Kidney epithelial cell (primary cell): Measurements from ENCODE around the gene NFKBIL1. TPM values are rescaled to one million over a fixed set of nuclear protein-coding genes. Genes with fewer than 3 reads are reported as not detected.

Source experiments
- DNase-seq: peaks from one replicate; pipeline ENCODE4 v3.0.0-alpha.2; 2010; ENCODE audit warnings: low read depth
- H3K27me3 ChIP-seq: 2 replicates; pipeline ENCODE4 v1.6.0; 2011; ENCODE audit warnings: low read length; ENCODE audit not compliant: control insufficient read depth, insufficient read depth
- H3K36me3 ChIP-seq: 2 replicates; pipeline ENCODE4 v1.5.1; 2011; ENCODE audit warnings: low read length; ENCODE audit not compliant: control insufficient read depth, insufficient read depth
- H3K4me3 ChIP-seq: 2 replicates; pipeline ENCODE4 v1.5.1; 2011; ENCODE audit warnings: low read depth, mild to moderate bottlenecking, control low read depth, low read length
- total RNA-seq: library from RNA; depleted of rRNA; stranded (reverse); fragments of >200 nt; gene quantifications from 2 replicates; pipeline ENCODE4 v1.2.3, GENCODE V29; 2015
- TF ChIP-seq, protein P1 (sequence below): IDR thresholded peaks from 2 replicates; pipeline ENCODE4 v1.5.1; 2011; ENCODE audit warnings: mild to moderate bottlenecking, moderate library complexity, low read length, control low read depth, inconsistent platforms; ENCODE audit not compliant: insufficient read depth, poor library complexity, severe bottlenecking

Gene NFKBIL1
- total RNA-seq, 1 donor from 2014 or later = 44.0 TPM

DNA sequence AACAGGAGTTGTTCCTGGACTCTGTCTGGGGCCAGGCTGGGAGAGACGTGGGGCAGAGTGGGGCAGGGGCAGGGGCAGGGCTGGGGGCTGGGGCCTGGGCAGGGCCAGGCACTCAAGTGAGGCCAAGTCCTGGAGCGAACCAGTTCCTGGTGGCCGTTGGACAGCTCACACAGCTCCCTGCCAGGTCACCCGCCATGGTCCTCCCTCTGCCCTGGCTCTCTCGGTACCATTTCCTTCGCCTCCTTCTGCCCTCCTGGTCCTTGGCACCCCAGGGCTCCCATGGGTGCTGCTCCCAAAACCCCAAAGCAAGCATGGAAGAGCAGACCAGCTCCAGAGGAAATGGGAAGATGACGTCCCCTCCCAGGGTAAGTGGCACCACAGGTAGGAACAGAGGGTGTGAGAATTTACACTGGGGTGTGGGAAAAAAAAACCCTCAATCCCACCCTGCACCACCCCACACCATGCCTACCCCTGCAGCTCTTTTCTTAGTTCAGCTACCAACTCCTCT is 18.5 kb upstream of the NFKBIL1 start, which contains the start of gene MCCD1:
MCCD1 (plus strand) TSS at position 142 of the 508 bp plus-strand sequence; CDS start at position 195, 53 bp downstream.
- TF ChIP-seq, protein P1, sequence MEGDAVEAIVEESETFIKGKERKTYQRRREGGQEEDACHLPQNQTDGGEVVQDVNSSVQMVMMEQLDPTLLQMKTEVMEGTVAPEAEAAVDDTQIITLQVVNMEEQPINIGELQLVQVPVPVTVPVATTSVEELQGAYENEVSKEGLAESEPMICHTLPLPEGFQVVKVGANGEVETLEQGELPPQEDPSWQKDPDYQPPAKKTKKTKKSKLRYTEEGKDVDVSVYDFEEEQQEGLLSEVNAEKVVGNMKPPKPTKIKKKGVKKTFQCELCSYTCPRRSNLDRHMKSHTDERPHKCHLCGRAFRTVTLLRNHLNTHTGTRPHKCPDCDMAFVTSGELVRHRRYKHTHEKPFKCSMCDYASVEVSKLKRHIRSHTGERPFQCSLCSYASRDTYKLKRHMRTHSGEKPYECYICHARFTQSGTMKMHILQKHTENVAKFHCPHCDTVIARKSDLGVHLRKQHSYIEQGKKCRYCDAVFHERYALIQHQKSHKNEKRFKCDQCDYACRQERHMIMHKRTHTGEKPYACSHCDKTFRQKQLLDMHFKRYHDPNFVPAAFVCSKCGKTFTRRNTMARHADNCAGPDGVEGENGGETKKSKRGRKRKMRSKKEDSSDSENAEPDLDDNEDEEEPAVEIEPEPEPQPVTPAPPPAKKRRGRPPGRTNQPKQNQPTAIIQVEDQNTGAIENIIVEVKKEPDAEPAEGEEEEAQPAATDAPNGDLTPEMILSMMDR = no peak
- no peaks in the 10 kb centered on the region for H3K27me3 ChIP-seq
- DNase-seq = no peak
- H3K4me3 ChIP-seq = no peak within 1 kb of the TSS
- H3K36me3 ChIP-seq = peaks cover 2% of the 10 kb centered on the region

DNA sequence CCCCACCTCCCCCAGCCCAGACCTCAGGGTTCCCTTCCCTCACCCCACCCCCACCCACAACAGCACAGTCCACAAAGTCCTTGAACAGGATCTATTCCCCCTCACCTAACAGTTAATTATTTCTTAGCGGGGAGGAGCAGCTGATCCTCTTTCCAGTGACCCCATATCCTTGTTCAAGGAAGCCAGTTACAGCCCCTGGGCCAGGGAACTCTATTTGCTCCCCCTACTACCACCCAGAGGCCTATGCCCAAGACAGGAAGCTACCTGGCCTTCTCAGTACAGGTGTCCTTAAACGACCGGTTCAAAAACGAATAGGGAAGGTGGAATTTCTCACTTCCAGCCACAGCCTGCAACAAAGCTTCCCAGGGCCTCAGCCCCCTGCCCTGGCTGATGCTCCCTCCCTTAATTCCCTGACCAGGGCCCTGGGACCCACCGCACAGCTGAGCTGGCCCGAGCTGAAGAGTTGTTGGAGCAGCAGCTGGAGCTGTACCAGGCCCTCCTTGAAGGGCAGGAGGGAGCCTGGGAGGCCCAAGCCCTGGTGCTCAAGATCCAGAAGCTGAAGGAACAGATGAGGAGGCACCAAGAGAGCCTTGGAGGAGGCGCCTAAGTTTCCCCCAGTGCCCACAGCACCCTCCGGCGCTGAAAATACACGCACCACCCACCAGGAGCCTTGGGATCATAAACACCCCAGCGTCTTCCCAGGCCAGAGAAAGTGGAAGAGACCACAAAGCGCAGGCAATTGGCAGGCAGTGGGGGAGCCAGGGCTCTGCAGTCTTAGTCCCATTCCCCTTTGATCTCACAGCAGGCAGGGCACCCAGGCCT is 17.9 kb upstream of the NFKBIL1 start:
- no peak for DNase-seq
- H3K27me3 ChIP-seq = no peaks in the 10 kb centered on the region
- TF ChIP-seq, protein P1 = no peak
- H3K36me3 ChIP-seq = peaks cover 4% of the 10 kb centered on the region
- no peak overlapping the region for H3K4me3 ChIP-seq

DNA sequence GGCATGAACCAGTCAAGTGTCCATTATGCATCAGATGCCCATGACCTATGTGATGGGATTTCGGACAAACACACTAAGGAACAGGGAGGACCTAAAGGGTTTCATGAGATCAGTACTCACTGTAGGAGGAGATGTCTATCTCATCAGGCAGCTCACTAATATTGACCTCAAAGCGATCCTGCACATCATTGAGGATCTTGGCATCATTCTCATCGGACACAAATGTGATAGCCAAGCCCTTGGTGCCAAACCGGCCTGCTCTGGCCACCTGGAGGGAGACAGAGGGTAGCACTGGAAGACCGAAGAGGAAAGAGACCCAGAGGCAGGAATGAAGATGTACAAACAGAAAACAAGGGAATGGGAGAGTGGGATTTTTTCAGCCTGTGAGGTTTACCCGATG is 16.7 kb upstream of the NFKBIL1 start:
- Histone ChIP-seq H3K4me3 (no peak overlapping the region), H3K27me3 (no peaks in the 10 kb centered on the region), H3K36me3 (peaks cover 4% of the 10 kb centered on the region)
- TF ChIP-seq, protein P1 = no peak
- no peak for DNase-seq

DNA sequence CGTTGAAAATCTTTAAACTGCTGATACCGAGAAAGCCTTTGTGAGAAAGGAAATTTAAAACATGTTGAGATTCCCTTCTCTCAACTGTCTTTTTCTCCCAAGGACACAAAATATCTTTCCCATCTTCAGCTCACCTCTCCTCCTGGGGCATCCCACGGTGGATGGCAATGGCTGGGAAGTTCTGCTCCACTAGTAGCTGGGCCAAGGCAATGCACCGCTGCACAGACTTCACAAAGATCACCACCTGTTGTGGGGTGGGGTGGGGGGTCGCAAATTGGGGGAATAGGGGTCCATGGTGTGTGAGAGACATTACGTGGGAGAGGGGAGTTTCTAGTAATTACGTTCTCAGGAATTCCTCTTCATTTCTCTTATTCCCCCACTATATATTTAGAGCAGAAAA is 16.2 kb upstream of the NFKBIL1 start:
- DNase-seq = no peak
- peaks cover 4% of the 10 kb centered on the region for H3K36me3 ChIP-seq
- TF ChIP-seq, protein P1 = no peak
- no peak overlapping the region for H3K4me3 ChIP-seq
- no peaks in the 10 kb centered on the region for H3K27me3 ChIP-seq

DNA sequence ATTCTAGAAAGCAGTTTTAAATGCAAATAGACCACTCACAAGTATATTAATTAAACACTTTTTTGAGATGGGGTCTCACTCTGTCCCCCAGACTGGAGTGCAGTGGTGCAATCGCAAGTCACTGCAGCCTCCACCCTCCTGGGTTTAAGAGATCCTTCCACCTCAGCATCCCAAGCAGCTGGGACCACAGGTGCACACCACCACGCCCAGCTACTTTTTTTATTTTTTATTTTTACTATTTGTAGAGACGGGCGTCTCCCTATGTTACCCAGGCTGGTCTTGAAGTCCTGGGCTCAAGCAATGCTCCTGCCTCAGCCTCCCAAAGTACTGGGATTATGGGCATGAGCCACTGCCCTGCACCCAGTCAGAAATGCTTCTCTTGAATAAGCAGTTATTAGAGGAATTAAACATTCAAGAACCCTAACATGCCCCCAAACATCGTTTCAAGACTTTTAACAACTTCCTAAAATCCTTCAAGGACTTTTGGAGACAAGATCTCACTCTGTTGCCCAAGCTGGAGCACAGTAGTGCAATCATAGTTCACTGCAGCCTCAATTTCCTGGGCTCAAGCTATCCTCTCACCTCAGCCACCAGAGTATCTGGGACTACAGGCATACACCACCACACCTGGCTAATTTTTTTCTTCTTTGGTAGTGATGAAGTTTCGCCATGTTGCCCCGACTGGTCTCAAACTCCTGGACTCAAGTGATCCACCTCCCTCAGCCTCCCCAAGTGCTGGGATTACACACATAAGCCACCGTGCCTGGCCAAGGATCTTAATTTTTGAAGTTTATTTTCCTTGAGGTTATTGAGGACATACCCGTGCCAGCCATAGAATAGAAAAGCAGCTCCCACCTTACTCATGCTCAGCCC is 15.4 kb upstream of the NFKBIL1 start:
- TF ChIP-seq, protein P1 = no peak
- Histone ChIP-seq H3K36me3 (peaks cover 4% of the 10 kb centered on the region), H3K4me3 (no peak overlapping the region), H3K27me3 (no peaks in the 10 kb centered on the region)
- DNase-seq = no peak
